HepG2 (cell line): ENCODE results near the gene TFF1. TPM values are rescaled to one million over a fixed set of nuclear protein-coding genes. Genes with fewer than 3 reads are reported as not detected.

Source experiments
- ATAC-seq: fragments of 200-7000 bp; cut with Tn5 transposase; 3 replicates; pipeline ENCODE4 v1.9.1; 2020; ENCODE audit warnings: mild to moderate bottlenecking, moderate library complexity
- BruUV-seq: library from RNA; stranded (reverse); fragments of 400-500 nt; replicated peaks from 2 replicates; lab custom pipeline; 2021; lab: Mats Ljungman, UMichigan
- CTCF ChIA-PET: fragments of 300-600 bp; formaldehyde crosslinking; extraction: SDS; loops from one replicate; lab custom pipeline; 2021; ENCODE audit warnings: low total read pairs, inconsistent platforms, low intra/inter-chr PET ratio; lab: Yijun Ruan, JAX
- POLR2A ChIA-PET: fragments of 350-600 bp; sonication (Branson Sonifier 250); formaldehyde crosslinking; loops from one replicate; lab custom pipeline; 2020; ENCODE audit warnings: antibody characterized with exemption, inconsistent platforms; lab: Yijun Ruan, JAX
- DNase-seq: peaks from one replicate; pipeline ENCODE4 v3.0.0-alpha.2; 2015; ENCODE audit warnings: low spot score
- FAIRE-seq: peaks from 3 replicates; lab custom pipeline; 2011; peaks lifted over from hg19 to GRCh38; lab: Jason Lieb, UNC
- H2AFZ ChIP-seq: one replicate; pipeline ENCODE4 v1.6.1; 2011; ENCODE audit warnings: low read length, inconsistent platforms
- H3K27ac ChIP-seq: fragments of 300-600 bp; 3 replicates; pipeline ENCODE4 v1.8.0; 2011; ENCODE audit warnings: mixed run types, mild to moderate bottlenecking, mixed read lengths, low read length, inconsistent platforms; ENCODE audit not compliant: insufficient read depth; ENCODE audit errors: extremely low read length
- H3K27me3 ChIP-seq, 2 experiments: fragments of 200-600 bp in 1 of 2; 2 replicates in 1 of 2; 3 replicates in 1 of 2; pipeline versions ENCODE4 v1.6.0 to v1.8.0; 2011; ENCODE audit warnings: low read length in 2 of 2, mild to moderate bottlenecking in 2 of 2, moderate library complexity in 2 of 2, inconsistent platforms in 1 of 2; ENCODE audit not compliant: insufficient read depth in 2 of 2, control insufficient read depth in 1 of 2
- H3K36me3 ChIP-seq, 2 experiments: fragments of 200-600 bp in 1 of 2; replicated peaks in 1 of 2; 2 replicates in 1 of 2; 3 replicates in 1 of 2; pipeline versions ENCODE4 v1.5.1 to v1.8.0; 2011; ENCODE audit warnings: low read length in 2 of 2, inconsistent platforms in 1 of 2; ENCODE audit not compliant: insufficient read depth in 2 of 2, control insufficient read depth in 1 of 2
- H3K4me1 ChIP-seq: 2 replicates; pipeline ENCODE4 v1.5.1; 2012; ENCODE audit warnings: low read length, inconsistent platforms; ENCODE audit not compliant: insufficient read depth
- H3K4me2 ChIP-seq: 2 replicates; pipeline ENCODE4 v1.6.0; 2011; ENCODE audit warnings: low read depth, low read length, inconsistent platforms
- H3K4me3 ChIP-seq, 3 experiments: fragments of 200-600 bp in 1 of 3; sonication (generic), shearing (Covaris generic) in 1 of 3; replicated peaks in 1 of 3; 2 replicates each; pipeline ENCODE4 v1.5.1; 2011 to 2016; ENCODE audit warnings: low read length in 3 of 3, inconsistent platforms in 2 of 3, low read depth in 2 of 3, mild to moderate bottlenecking in 2 of 3, control low read depth in 1 of 3, mixed read lengths in 1 of 3; ENCODE audit not compliant: insufficient read depth in 1 of 3
- H3K79me2 ChIP-seq: one replicate; pipeline ENCODE4 v1.6.1; 2011; ENCODE audit warnings: low read length, inconsistent platforms; ENCODE audit not compliant: insufficient read depth
- H3K9ac ChIP-seq: 2 replicates; pipeline ENCODE4 v1.6.0; 2011; ENCODE audit warnings: mild to moderate bottlenecking, low read depth, low read length, inconsistent platforms; ENCODE audit not compliant: insufficient read depth
- H3K9me3 ChIP-seq: 2 replicates; pipeline ENCODE4 v1.5.1; 2012; ENCODE audit warnings: mild to moderate bottlenecking, low read length
- H4K20me1 ChIP-seq: 2 replicates; pipeline ENCODE4 v1.6.0; 2011; ENCODE audit warnings: inconsistent platforms, mild to moderate bottlenecking, low read length, moderate library complexity; ENCODE audit not compliant: insufficient read depth
- CCAR2 ChIP-seq: fragments of 200-400 bp; formaldehyde crosslinking; optimal IDR thresholded peaks from 2 replicates; pipeline ENCODE3; 2018; ENCODE audit warnings: low read depth, mild to moderate bottlenecking, low read length, moderate library complexity
- CENPT ChIP-seq: sonication (generic); formaldehyde crosslinking; IDR thresholded peaks from 2 replicates; pipeline ENCODE4 v1.8.0; 2022; ENCODE audit warnings: low read depth, mild to moderate bottlenecking, moderate library complexity, missing genetic modification reagents
- CHCHD3 ChIP-seq: sonication (generic); formaldehyde crosslinking; IDR thresholded peaks from 2 replicates; pipeline ENCODE4 v1.8.0; 2022; ENCODE audit warnings: mild to moderate bottlenecking, missing genetic modification reagents, moderate library complexity
- FOXA1 ChIP-seq, 2 experiments: fragments of 450-650 bp in 1 of 2; sonication (generic) in 1 of 2; formaldehyde crosslinking in 1 of 2; IDR thresholded peaks; 2 replicates each; pipeline versions ENCODE4 v1.4.0 to v1.6.1; 2016 to 2020; ENCODE audit warnings: missing genetic modification reagents in 1 of 2
- ZNF468 ChIP-seq: sonication (generic); formaldehyde crosslinking; IDR thresholded peaks from 2 replicates; pipeline ENCODE4 v1.8.0; 2022; ENCODE audit warnings: mild to moderate bottlenecking, moderate library complexity, missing genetic modification reagents
- ZNF629 ChIP-seq: sonication (generic); formaldehyde crosslinking; conservative IDR thresholded peaks from 2 replicates; pipeline ENCODE4 v1.5.0; 2020; ENCODE audit warnings: missing genetic modification reagents
- ZNF7 ChIP-seq: IDR thresholded peaks from 2 replicates; pipeline ENCODE4 v1.6.1; 2016; ENCODE audit warnings: missing biosample characterization, missing genetic modification reagents
- ZNF773 ChIP-seq: sonication (generic); formaldehyde crosslinking; IDR thresholded peaks from 2 replicates; pipeline ENCODE4 v1.4.0; 2020; ENCODE audit warnings: missing genetic modification reagents, borderline replicate concordance
- WGBS: methylation state at CpG from one replicate; pipeline ENCODE4 v1.1.6; 2017; ENCODE audit warnings: low lambda C conversion rate; 5-methylcytosine and 5-hydroxymethylcytosine counted together
- in situ Hi-C: cut with HindIII; loops from 2 replicates; pipeline ENCODE4 v1.10.0; 2017; ENCODE audit warnings: low pct_unique_long_range_greater_than_20kb; ENCODE audit not compliant: extremely low pct_ligation_motif_present
- intact Hi-C: fragments of 100-400 bp; cut with micrococcal nuclease; formaldehyde crosslinking; loops from one replicate; pipeline ENCODE4 v1.10.0; 2022; ENCODE audit not compliant: unreplicated experiment
- polyA plus RNA-seq, 8 experiments: library from polyadenylated mRNA; depleted of rRNA in 3 of 8; stranded (reverse) in 7 of 8; unstranded in 1 of 8; fragments of >200 nt; fragmentation: Illumina TruSeq in 4 of 8; extraction: Trizol in 4 of 8; gene quantifications; 2 replicates each; pipeline versions ENCODE4 v1.2.1 to v1.2.3, GENCODE V29; 2011 to 2016; ENCODE audit warnings: low read depth in 4 of 8, missing spikeins in 1 of 8, mixed read lengths in 1 of 8; ENCODE audit not compliant: insufficient read depth in 1 of 8
- total RNA-seq, 5 experiments: library from RNA; depleted of rRNA; stranded (reverse); fragments of >200 nt; fragmentation: Illumina TruSeq; extraction: Trizol; gene quantifications; 2 replicates each; pipeline ENCODE4 v1.2.3, GENCODE V29; 2016; ENCODE audit warnings: low read depth in 1 of 5
- TF ChIP-seq, protein P1 (sequence below): sonication (generic); formaldehyde crosslinking; IDR thresholded peaks from 2 replicates; pipeline ENCODE4 v1.4.0; 2020; ENCODE audit warnings: missing genetic modification reagents

The TFF1 gene
- total and polyA plus RNA-seq, 2 of the 13 experiments (the other 11 are each of a cell fraction or from before 2014, with no cell fraction given) = 0.24 to 19.4 TPM

- Histone ChIP-seq H3K36me3 (no peaks in the 10 kb centered on the region), H3K79me2 (no peaks in the 10 kb centered on the region), H2AFZ (no peak overlapping the region), H3K4me3 (peak overlapping the region in 1 of 3 experiments; percentile 49; a peak in 1 of 6 replicates), H3K9me3 (no peaks in the 10 kb centered on the region), H3K4me1 (peaks cover 68% of the 10 kb centered on the region), H3K27ac (peak overlapping the region; percentile 83), H3K27me3 (no peaks in the 10 kb centered on the region), H3K9ac (peak overlapping the region; percentile 62), H3K4me2 (peak overlapping the region; percentile 88), H4K20me1 (no peaks in the 10 kb centered on the region)
- ATAC-seq (no peak), DNase-seq (no peak), FAIRE-seq (no peak)
- ChIA-PET POLR2A (interaction anchor here (0.7 to 2.6 kb wide), 4 partner anchors 13 to 775 kb away, joined by 3 to 10 read pairs (median 4); partner anchors contain the start of gene TFF1), CTCF (no interaction called here)
- 0 out of 2 replicates have a peak, but pooled peaks have one; percentile 30 for TF ChIP-seq CHCHD3 (CRISPR knock-in tag)
- no peak for TF ChIP-seq CENPT
- no peak for TF ChIP-seq ZNF629 (CRISPR knock-in tag)
- no TSS peak for BruUV-seq
- WGBS = 89% methylated on average over 2 of the region's 2 CpGs
- in situ Hi-C loops = loop anchor here (5.0 kb wide), 1 partner anchor 62 kb away; no protein-coding TSS in a partner anchor
- intact Hi-C loops = no loop called here
Measured at GRCh38 chr21:42384989-42385388, 18.7 kb upstream of the TFF1 start.

- Histone ChIP-seq H2AFZ (no peak overlapping the region), H3K79me2 (no peaks in the 10 kb centered on the region), H3K9ac (no peak overlapping the region), H3K27me3 (no peaks in the 10 kb centered on the region), H3K27ac (no peak overlapping the region), H3K4me1 (peaks cover 62% of the 10 kb centered on the region), H3K9me3 (no peaks in the 10 kb centered on the region), H3K4me3 (no peak overlapping the region), H3K36me3 (no peaks in the 10 kb centered on the region), H4K20me1 (no peaks in the 10 kb centered on the region), H3K4me2 (peak overlapping the region; percentile 11; the same call in 1 of the 2 replicates)
- DNase-seq (no peak), ATAC-seq (no peak), FAIRE-seq (no peak)
- no peak for TF ChIP-seq ZNF468 (CRISPR knock-in tag)
- TF ChIP-seq CCAR2 = no peak
- TF ChIP-seq, protein P1, sequence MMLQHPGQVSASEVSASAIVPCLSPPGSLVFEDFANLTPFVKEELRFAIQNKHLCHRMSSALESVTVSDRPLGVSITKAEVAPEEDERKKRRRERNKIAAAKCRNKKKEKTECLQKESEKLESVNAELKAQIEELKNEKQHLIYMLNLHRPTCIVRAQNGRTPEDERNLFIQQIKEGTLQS (CRISPR knock-in tag) = no peak
- no peak for TF ChIP-seq ZNF7
- TF ChIP-seq ZNF773 (CRISPR knock-in tag) = no peak
- no peak for TF ChIP-seq FOXA1 (IDR thresholded peaks at IDR 0.05)
- 0 out of 2 replicates have a peak, but pooled peaks have one; percentile 7 for TF ChIP-seq FOXA1 (CRISPR knock-in tag; IDR thresholded peaks at IDR 0.05)
- in situ Hi-C loops (loop anchor here (5.0 kb wide), 1 partner anchor 63 kb away; no protein-coding TSS in a partner anchor), intact Hi-C loops (no loop called here)
- CTCF ChIA-PET = no interaction called here
- POLR2A ChIA-PET = interaction anchor here (0.9 kb wide), 1 partner anchor 27 kb away, joined by 3 read pairs; no protein-coding TSS in a partner anchor
- no TSS peak for BruUV-seq
- 88% methylated on average over 8 of the region's 8 CpGs for WGBS
Measured at GRCh38 chr21:42384156-42384945, 18.0 kb upstream of the TFF1 start.
